Ectodermal cell (in vitro differentiated cells): ENCODE results near the gene MAP2K6.

ENCODE experiments used
- H3K27ac ChIP-seq: 2 replicates; pipeline ENCODE4 v1.7.0; 2013; ENCODE audit warnings: mild to moderate bottlenecking, low read depth, low read length; ENCODE audit not compliant: insufficient read depth, poor library complexity, severe bottlenecking
- H3K27me3 ChIP-seq: 2 replicates; pipeline ENCODE4 v1.7.0; 2013; ENCODE audit warnings: mild to moderate bottlenecking, low read length; ENCODE audit not compliant: insufficient read depth, control insufficient read depth, poor library complexity, severe bottlenecking
- H3K36me3 ChIP-seq: one replicate; pipeline ENCODE4 v1.7.0; 2013; ENCODE audit warnings: low read length; ENCODE audit not compliant: control insufficient read depth, insufficient read depth
- H3K4me1 ChIP-seq: one replicate; pipeline ENCODE4 v1.7.0; 2013; ENCODE audit warnings: low read length; ENCODE audit not compliant: control insufficient read depth, insufficient read depth
- H3K4me3 ChIP-seq: 2 replicates; pipeline ENCODE4 v1.7.0; 2013; ENCODE audit warnings: low read depth, low read length, control low read depth; ENCODE audit not compliant: insufficient read depth
- H3K9me3 ChIP-seq: 2 replicates; pipeline ENCODE4 v1.7.0; 2013; ENCODE audit warnings: mild to moderate bottlenecking, low read length, moderate library complexity; ENCODE audit not compliant: control insufficient read depth
- WGBS, 2 experiments: methylation state at CpG; one replicate each; pipeline ENCODE4 v1.1.7; 2013; ENCODE audit warnings: missing lambda C conversion rate in 2 of 2; 5-methylcytosine and 5-hydroxymethylcytosine counted together

Gene MAP2K6

DNA sequence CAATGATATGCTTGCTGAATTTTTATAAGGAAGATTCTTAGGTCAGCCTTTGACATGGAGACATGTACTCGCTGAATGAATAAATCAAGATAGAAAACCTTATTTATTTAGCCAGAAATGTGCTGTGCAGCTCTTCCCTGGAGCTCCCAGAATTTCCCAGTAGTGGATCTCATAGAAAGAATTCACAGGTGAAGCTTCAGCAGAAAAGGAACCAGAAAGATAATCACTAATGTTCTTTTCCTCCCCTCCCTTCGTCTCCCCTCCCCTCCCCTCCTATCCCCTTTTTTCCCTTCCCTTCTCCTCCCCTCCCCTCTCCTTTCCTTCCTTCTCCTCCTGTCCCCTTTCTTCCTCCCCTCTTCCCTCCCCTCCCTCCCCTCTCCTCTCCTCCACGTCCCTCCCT is 158.2 kb downstream of the MAP2K6 start:
- Histone ChIP-seq H3K4me3 (no peak overlapping the region), H3K36me3 (no peaks in the 10 kb centered on the region), H3K4me1 (peaks cover 7% of the 10 kb centered on the region), H3K27me3 (no peaks in the 10 kb centered on the region), H3K9me3 (no peaks in the 10 kb centered on the region), H3K27ac (no peak overlapping the region)
- WGBS, 2 experiments, result 87 to 90% methylated on average over 2 to 3 of the region's 3 CpGs

DNA sequence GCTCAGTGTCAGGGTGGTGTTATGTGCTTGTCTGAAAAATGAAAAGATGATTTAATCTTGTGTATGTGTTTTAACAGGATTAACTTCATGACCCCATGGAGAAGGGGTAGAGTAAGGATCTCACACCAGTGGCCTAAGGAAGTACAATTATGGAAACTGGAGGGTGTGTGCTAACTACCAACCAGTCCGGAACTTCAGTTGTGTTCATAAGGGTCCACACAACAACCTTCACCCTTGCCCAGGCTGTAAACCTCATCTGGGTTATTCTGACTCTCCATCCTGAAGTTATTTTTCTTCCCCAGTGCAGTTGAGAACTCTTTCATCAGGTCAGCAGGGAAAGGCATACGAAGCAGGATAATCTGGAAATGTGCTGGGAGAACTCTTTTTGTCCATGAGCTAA is 158.9 kb downstream of the MAP2K6 start:
- Histone ChIP-seq H3K27ac (no peak overlapping the region), H3K36me3 (no peaks in the 10 kb centered on the region), H3K4me3 (no peak overlapping the region), H3K4me1 (peaks cover 7% of the 10 kb centered on the region), H3K27me3 (no peaks in the 10 kb centered on the region), H3K9me3 (no peaks in the 10 kb centered on the region)
- WGBS, 2 experiments, result 89 to 92% methylated on average over 2 of the region's 2 CpGs

DNA sequence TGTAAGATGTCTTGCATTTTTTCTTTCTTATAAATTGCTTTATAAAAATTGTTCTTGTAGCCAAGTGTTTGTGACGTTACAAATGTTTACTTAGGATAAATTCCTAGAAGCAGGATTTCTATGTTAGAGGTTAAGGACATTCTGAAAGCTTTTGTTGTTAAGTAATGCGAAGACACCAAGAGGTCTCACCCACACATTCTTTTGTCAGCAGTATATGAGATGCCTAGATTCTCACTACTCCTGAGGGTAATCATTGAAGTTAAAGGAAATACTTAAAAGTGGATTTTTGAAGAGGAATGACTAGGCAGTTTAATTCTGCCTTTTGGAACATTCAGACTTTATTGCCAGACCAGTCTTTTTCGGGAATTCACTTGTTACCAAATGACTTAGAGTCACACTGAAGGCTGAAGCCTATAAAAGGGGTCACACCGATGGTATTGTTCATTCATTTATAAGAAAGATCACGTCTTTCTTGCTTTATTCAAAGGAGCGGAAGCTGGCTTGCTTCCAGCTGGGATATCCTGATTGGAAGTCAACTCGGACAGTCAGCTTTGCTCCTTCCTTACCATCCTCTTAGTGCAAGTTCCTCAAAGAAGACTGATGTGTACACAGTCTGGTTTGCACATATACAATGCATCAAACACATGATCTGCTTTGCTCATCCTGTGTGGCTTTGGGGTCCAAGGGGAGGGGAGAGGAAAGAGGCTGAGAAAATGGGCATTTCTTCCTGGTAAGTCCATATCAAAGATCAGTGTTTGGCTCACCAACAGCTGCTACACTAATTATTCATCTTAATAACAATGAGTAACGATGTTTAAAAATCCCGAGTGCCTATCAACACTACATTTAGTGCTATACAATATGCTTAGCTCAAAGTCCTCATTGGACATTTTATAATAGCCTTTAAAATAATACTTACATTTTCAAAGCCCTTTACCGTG is 160.0 kb downstream of the MAP2K6 start:
- Histone ChIP-seq H3K27me3 (no peaks in the 10 kb centered on the region), H3K27ac (no peak overlapping the region), H3K9me3 (no peaks in the 10 kb centered on the region), H3K4me1 (peaks cover 7% of the 10 kb centered on the region), H3K36me3 (no peaks in the 10 kb centered on the region), H3K4me3 (no peak overlapping the region)
- WGBS, 2 experiments, result 75 to 77% methylated on average over 9 of the region's 10 CpGs

DNA sequence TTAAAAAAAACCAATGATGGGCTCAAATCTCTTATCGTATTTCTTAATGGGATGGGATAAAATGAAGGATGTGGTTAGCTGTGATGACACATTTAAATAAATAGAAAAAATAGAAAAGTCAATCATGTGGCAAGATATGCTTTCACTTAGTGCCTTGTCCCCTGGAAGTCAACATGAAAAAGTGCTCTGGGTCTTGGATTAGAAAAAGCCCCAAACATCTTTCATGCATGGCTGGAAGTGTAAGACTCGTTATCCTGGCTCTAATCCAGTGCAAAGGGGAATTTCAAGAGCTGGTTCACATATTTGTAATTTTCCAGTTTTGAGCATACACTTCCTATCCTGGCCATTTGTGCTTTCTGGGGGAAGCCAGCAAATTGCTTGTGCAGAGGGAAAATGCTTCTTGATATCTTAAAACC is 160.9 kb downstream of the MAP2K6 start:
- Histone ChIP-seq H3K27me3 (no peaks in the 10 kb centered on the region), H3K9me3 (no peaks in the 10 kb centered on the region), H3K27ac (no peak overlapping the region), H3K36me3 (no peaks in the 10 kb centered on the region), H3K4me1 (peaks cover 7% of the 10 kb centered on the region), H3K4me3 (no peak overlapping the region)
- 93% methylated on average over 2 of the region's 2 CpGs for WGBS, 2 experiments

DNA sequence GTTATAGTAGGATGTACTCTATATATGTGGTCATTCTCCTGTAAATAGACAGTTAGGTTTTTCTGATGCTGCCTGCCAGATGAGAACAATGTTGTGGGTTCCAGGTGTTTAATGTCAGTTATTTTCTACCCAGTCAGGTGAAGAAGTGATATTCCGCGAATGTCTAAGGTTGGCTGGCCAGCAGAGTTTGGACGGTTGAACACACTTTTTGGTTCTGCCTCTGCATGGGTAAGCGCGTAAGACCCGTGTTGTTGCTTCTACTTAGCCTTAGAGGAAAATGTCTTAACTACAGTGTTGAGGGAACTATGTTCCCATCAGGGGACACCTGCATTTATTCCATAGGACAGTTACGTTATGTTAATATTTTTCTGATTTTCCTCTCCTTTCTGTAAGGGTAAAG is 162.6 kb downstream of the MAP2K6 start:
- H3K36me3 ChIP-seq, result no peaks in the 10 kb centered on the region
- H3K4me3 ChIP-seq, result no peak overlapping the region
- H3K27ac ChIP-seq, result no peak overlapping the region
- H3K27me3 ChIP-seq, result no peaks in the 10 kb centered on the region
- WGBS, 2 experiments, result 91 to 97% methylated on average over 6 to 7 of the region's 7 CpGs
- H3K9me3 ChIP-seq, result no peaks in the 10 kb centered on the region
- peaks cover 7% of the 10 kb centered on the region for H3K4me1 ChIP-seq

DNA sequence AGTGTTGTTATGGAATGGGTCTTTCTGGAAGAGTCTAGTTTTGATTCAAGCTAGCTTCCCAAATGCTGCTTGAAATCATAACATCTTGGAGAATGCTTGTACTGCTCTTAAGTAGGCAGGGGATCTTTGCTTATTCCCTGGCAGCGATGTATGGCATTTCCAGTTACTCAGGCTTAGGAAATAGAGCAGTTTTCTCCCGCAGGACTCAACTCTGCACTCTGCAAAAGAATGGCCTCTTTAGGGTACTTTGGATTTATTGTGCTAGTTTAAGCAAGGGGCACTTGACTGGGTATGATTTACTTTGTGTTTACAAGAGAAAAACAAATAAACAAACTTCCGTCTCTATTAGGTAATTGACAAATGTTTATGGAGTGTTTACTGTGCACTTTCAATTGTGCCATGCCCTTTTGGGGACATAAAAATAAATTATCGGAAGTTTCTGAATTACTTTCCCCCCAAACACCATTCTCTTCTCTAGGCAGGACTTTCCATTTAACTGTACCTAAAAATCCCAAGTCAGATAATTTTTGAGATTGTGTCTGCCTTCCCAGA is 164.0 kb downstream of the MAP2K6 start:
- Histone ChIP-seq H3K4me3 (no peak overlapping the region), H3K27me3 (no peaks in the 10 kb centered on the region), H3K4me1 (peaks cover 7% of the 10 kb centered on the region), H3K36me3 (no peaks in the 10 kb centered on the region), H3K27ac (no peak overlapping the region), H3K9me3 (no peaks in the 10 kb centered on the region)
- 93 to 96% methylated on average over 3 to 4 of the region's 4 CpGs for WGBS, 2 experiments

DNA sequence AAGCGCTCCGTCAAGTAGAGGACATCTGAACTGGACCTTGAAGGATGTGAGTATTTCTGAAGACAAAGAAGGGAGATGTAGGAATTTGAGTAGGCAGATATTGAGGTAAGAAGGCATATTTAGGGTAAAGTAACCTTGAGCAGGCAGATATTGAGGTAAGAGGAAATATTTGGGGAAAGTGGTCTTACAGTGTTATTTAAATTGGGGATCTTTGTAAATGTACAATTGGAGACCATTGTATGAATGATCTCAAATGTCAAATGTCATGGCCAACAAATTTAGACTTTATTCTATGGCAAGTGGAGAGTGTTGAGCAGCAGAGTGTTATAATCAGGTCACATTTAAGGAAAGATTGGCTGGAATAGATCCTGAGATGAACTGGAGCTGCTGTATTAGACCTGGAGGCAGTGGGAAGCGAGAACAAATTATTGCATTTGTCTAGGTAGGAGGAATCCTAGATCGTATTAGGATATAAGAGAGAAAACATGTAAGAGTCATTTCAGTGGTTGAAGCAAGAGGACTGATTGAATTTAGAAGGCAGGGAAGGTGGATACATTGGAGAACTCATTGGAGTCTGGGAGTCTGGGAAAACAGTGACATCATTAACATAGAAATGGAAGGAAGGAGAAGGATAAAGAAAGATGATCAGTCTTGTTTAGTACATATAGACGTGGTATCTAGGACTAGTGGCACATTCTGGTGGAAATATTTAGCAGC is 165.6 kb downstream of the MAP2K6 start:
- Histone ChIP-seq H3K4me1 (no peaks in the 10 kb centered on the region), H3K4me3 (no peak overlapping the region), H3K27ac (no peak overlapping the region), H3K9me3 (no peaks in the 10 kb centered on the region), H3K36me3 (no peaks in the 10 kb centered on the region), H3K27me3 (no peaks in the 10 kb centered on the region)
- 95% methylated on average over 5 of the region's 5 CpGs for WGBS, 2 experiments

DNA sequence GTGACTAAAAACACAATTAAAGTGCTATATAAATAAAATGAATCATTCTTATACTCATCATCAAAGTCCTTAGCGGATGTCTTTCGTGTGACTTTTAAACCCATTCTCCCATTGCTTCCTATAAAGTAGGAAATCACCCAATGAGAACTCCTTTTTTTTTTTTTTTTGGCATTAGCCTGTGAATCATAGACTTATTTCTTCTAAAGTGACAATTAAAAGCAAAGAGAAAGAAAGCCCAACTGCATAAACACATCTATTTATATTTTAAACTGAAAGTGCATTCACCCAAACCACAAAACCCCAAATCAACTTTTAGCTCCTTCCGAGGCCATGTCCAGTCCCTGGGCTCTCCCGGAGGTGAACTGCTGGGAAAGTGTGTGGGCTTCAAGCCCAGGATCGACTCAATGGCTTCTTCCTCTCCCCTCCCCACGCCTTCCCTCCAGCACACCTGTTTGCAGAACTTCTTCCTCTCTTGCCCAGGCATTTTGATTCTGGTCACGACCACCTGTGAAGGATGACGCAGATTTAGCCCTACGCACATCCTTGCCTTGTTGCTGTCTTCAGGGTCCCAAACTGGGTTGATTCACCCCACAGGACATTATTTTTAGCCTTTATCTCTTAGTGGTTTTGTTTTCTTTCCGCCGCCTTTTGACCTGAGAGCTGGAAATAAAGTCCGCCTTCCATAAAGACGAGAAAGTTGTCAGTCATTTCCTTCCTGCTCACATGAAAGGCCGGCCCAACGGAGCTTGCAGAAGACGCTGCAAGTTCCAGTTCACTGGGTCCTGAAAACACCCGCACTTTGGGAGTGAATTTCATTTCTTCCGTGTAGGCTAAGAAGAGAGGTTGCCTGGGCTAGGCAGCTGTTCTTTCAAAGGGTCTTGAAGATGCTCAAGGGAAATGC is 166.8 kb downstream of the MAP2K6 start:
- Histone ChIP-seq H3K36me3 (no peaks in the 10 kb centered on the region), H3K27ac (no peak overlapping the region), H3K4me1 (no peaks in the 10 kb centered on the region), H3K9me3 (no peaks in the 10 kb centered on the region), H3K27me3 (no peaks in the 10 kb centered on the region), H3K4me3 (no peak overlapping the region)
- 93 to 94% methylated on average over 18 of the region's 18 CpGs for WGBS, 2 experiments

DNA sequence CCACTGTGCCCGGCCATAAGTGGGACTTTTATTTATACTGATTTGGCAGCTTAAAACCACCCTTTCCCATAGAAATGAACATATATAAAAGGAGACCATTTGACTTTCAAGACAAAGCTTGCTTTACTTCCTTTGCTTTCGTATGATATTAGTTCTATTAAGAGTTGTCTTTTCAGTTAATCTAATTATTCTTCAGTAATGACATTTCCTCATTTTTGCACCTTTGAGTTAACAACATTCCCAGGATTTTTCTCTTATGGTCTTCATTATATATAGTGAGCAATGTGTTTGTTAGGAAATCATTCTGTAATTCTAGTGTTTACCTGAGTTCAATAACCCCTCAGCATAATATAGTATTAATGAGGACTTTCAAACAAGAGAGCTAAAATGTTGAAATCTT is 173.8 kb downstream of the MAP2K6 start:
- Histone ChIP-seq H3K4me3 (no peak overlapping the region), H3K27ac (no peak overlapping the region), H3K9me3 (no peaks in the 10 kb centered on the region), H3K27me3 (no peaks in the 10 kb centered on the region), H3K4me1 (no peaks in the 10 kb centered on the region), H3K36me3 (no peaks in the 10 kb centered on the region)
- 80 to 82% methylated on average over 1 of the region's 2 CpGs for WGBS, 2 experiments
